Right lobe of liver (tissue), 6 donors: Measurements from ENCODE around the gene GRAP2. TPM values are rescaled to one million over a fixed set of nuclear protein-coding genes. Genes with fewer than 3 reads are reported as not detected.

Source experiments
- ATAC-seq, 4 donors: fragments of 200-7000 bp; cut with Tn5 transposase; one replicate each; pipeline ENCODE4 v1.9.1; 2020; ENCODE audit warnings: mild to moderate bottlenecking in 4 of 4, moderate library complexity in 4 of 4
- DNase-seq, 3 donors: peaks; one replicate each; pipeline ENCODE4 v3.0.0-alpha.2; 2020
- H3K27ac ChIP-seq, 3 donors: fragments of 200-600 bp; one replicate each; pipeline ENCODE4 v1.8.0; 2022
- H3K27me3 ChIP-seq, 2 donors: fragments of 200-600 bp; one replicate each; pipeline ENCODE4 v1.8.0; 2022
- H3K36me3 ChIP-seq, 4 donors: fragments of 200-600 bp; sonication (generic) in 1 of 4; one replicate each; pipeline versions ENCODE4 v1.5.1 to v1.8.0; 2017 to 2022; ENCODE audit warnings: control low read depth in 1 of 4
- H3K4me1 ChIP-seq, 4 donors: fragments of 200-600 bp; sonication (generic) in 1 of 4; one replicate each; pipeline versions ENCODE4 v1.5.1 to v1.8.0; 2017 to 2022; ENCODE audit warnings: control low read depth in 1 of 4
- H3K4me3 ChIP-seq, 3 donors: fragments of 200-600 bp; one replicate each; pipeline ENCODE4 v1.8.0; 2022
- H3K9me3 ChIP-seq, 4 donors: fragments of 200-600 bp; sonication (generic) in 1 of 4; one replicate each; pipeline versions ENCODE4 v1.5.1 to v1.8.0; 2017 to 2022; ENCODE audit warnings: control low read depth in 1 of 4
- POLR2A ChIP-seq: fragments of 450-650 bp; IDR thresholded peaks from one replicate; pipeline ENCODE4 v1.6.1; 2017; ENCODE audit warnings: antibody characterized with exemption, mild to moderate bottlenecking
- WGBS: methylation state at CpG from one replicate; pipeline ENCODE4 v1.1.6; 2018; ENCODE audit warnings: low coverage, low lambda C conversion rate; ENCODE audit not compliant: insufficient coverage; ENCODE audit errors: missing lambda C conversion rate; 5-methylcytosine and 5-hydroxymethylcytosine counted together
- intact Hi-C, 2 donors: fragments of 100-400 bp; cut with DNase I; formaldehyde crosslinking; loops; one replicate each; pipeline versions ENCODE4 v1.11.2 to v1.14.1; 2022
- total RNA-seq, 6 experiments: library from RNA; depleted of rRNA in 2 of 6; stranded (reverse); fragments of >200 nt in 2 of 6; fragmentation: NEBNext Ultra II Directional in 3 of 6; extraction: Animal tissue kit (Norgen Biotek cat#: 25700) in 3 of 6; gene quantifications; one replicate each; pipeline versions ENCODE4 v1.1.0 to v1.2.4, GENCODE V29; 2016 to 2023
- TF ChIP-seq, protein P1 (sequence below), 4 donors: fragments of 200-600 bp in 3 of 4; fragments of 450-650 bp in 1 of 4; IDR thresholded peaks; one replicate each; pipeline versions ENCODE4 v1.5.1 to v1.8.0; 2016 to 2022; ENCODE audit warnings: antibody characterized with exemption in 4 of 4, mild to moderate bottlenecking in 2 of 4
- donor health status: DM: no; HTN: yes; CAD: no.
- donor health status: DM: no; HTN: no; CAD: no.
- donor health status: DM: no; HTN: no; CAD: no.
- donor health status: DM: no; HTN: yes; CAD: no.
- donor health status: DM: no; HTN: yes; CAD: no.

The GRAP2 gene
- total RNA-seq, 6 experiments from 2014 or later: 0.46 to 1.7 (median 0.74) TPM

DNA sequence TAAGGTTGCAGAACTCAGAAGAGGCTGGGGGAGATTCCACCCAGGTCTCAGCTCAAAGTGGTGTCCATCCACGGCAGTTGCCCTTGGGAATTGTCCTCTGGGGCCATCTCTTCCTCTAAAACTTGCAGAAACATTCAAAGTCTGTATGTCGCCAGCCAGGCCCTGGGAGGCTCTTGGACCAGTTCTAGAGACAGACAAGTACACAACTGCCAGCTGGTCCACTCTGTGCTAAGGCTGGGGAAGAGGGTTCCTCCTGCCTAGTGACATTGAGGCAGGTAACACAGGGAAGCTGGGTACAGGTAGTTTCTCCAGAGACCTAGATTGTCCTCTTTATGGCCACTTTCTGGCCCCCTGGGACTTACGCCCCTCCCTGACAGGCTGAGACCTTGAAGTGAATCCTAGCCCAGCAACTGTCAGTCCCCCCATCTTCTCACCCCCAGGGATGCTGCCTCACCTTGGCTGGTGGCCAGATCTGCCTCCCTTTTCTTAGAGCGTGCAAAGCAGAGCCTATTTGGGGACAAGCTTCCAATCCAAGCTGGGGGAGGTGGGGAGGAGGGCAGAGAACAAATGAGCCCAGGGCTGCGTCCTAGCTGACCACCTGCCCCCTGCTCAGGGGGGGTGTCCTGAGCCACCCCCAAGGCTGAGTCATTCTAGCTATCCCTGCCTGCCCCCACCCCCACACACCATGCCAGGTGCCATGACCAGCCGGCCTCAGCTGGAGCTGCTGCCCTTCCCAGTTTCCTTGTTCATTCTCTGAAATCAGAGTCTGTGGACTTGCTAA is 102.2 kb downstream of the GRAP2 start:
- no peaks in the 10 kb centered on the region for H3K27me3 ChIP-seq
- H3K4me1 ChIP-seq: peaks cover 0 to 21% (median 7%) of the 10 kb centered on the region in 4 donors
- DNase-seq (no peak), ATAC-seq (no peak)
- H3K4me3 ChIP-seq: no peak overlapping the region
- WGBS: 79% methylated on average over 2 of the region's 6 CpGs
- H3K27ac ChIP-seq: no peak overlapping the region
- no peak for TF ChIP-seq POLR2A
- TF ChIP-seq, protein P1, sequence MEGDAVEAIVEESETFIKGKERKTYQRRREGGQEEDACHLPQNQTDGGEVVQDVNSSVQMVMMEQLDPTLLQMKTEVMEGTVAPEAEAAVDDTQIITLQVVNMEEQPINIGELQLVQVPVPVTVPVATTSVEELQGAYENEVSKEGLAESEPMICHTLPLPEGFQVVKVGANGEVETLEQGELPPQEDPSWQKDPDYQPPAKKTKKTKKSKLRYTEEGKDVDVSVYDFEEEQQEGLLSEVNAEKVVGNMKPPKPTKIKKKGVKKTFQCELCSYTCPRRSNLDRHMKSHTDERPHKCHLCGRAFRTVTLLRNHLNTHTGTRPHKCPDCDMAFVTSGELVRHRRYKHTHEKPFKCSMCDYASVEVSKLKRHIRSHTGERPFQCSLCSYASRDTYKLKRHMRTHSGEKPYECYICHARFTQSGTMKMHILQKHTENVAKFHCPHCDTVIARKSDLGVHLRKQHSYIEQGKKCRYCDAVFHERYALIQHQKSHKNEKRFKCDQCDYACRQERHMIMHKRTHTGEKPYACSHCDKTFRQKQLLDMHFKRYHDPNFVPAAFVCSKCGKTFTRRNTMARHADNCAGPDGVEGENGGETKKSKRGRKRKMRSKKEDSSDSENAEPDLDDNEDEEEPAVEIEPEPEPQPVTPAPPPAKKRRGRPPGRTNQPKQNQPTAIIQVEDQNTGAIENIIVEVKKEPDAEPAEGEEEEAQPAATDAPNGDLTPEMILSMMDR (IDR thresholded peaks at IDR 0.05): no peak
- no peaks in the 10 kb centered on the region for H3K9me3 ChIP-seq
- intact Hi-C loops: no loop called here
- H3K36me3 ChIP-seq: no peaks in the 10 kb centered on the region

DNA sequence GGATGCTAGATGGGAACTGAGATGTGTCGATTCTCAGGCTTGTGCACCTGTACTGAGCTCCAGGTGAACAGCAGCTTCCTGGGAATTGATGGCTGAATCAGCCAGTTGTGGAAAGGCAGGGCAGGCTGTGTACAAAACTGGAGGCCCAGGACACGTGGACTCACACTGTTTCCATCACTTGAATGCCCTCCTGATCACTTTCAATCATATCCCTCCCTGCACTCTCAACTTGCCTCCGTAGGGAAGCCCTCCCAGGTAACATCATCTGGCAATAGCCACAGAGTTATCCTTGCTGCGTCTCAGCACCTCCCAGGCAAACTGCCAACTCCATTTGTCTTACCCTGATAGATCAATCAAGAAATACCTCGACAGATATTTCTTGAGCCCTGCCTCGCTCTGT is 104.0 kb downstream of the GRAP2 start:
- H3K36me3 ChIP-seq: no peaks in the 10 kb centered on the region
- H3K27ac ChIP-seq: no peak overlapping the region
- DNase-seq (no peak), ATAC-seq (no peak)
- no peak overlapping the region for H3K4me3 ChIP-seq
- intact Hi-C loops: no loop called here
- H3K4me1 ChIP-seq: peaks cover 0 to 4% (median 0%) of the 10 kb centered on the region in 4 donors
- TF ChIP-seq POLR2A: no peak
- TF ChIP-seq, protein P1 (IDR thresholded peaks at IDR 0.05): no peak
- H3K27me3 ChIP-seq: no peaks in the 10 kb centered on the region
- no peaks in the 10 kb centered on the region for H3K9me3 ChIP-seq
- whole genome bisulfite sequencing: 77% methylated on average over 5 of the region's 6 CpGs

DNA sequence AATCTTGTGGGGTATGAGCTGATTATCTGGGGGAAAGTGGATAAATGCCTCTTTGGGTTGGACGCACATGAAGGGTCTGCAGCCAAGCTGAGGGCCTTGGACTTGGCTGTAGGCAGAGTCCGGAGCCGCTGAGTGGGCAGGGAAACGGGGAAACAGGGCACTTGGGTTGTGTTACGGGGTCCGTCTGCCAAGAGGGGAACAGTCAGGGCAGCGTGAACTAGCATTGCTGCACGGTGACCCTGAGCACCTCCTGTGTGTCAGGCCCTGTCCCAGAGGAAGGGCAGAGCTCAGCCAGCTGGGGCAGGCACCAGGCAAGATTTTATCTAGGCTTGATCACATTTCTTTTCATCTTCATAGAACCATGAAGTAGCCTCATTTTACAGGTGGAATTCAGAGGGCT is 105.8 kb downstream of the GRAP2 start:
- H3K36me3 ChIP-seq: no peaks in the 10 kb centered on the region
- DNase-seq (no peak), ATAC-seq (no peak)
- no peaks in the 10 kb centered on the region for H3K4me1 ChIP-seq
- H3K27ac ChIP-seq: no peak overlapping the region
- H3K27me3 ChIP-seq: no peaks in the 10 kb centered on the region
- intact Hi-C loops: no loop called here
- H3K4me3 ChIP-seq: no peak overlapping the region
- WGBS: 83% methylated on average over 1 of the region's 8 CpGs
- no peaks in the 10 kb centered on the region for H3K9me3 ChIP-seq
- TF ChIP-seq POLR2A: no peak
- TF ChIP-seq, protein P1 (IDR thresholded peaks at IDR 0.05): no peak

DNA sequence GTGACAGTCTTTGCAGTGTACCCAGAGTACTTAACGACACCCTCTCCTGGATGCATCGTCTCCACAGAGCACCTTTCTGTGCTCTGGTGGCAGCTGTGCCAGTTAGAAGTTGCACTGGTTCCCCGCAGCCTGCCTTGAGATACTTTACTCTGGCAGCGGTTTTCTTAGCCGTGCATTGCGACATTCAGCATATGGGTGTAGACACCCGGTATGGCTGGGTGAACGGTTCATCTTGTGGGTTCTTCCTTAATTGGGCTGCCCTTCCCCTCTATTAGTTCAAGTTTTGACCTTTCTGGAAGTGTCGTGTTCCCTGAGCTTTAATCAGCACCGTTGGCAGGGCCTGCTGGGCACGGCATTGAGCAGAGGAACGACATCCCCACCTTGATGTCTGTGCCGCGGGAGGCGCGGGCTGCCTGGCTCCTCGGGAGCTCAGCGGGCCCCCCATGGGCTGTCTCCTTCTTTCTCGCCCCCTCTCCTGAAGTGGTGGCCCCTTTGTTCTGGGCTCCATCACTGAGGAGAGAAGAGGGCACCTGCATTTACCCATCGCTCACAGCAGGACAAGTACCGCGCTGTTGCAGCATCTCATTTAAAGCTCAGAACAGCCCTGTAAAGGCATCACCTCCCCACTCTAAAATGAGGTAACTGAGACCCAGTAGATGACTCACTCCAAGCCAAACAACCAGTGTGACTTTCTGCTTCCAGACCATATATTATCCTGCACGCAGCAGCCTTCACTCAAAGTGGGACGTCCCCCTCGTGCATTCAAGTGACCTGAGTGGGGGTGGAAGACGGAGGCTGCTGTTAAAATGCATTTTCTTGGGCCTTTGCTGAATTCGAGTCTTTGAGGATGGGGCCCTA is 107.2 kb downstream of the GRAP2 start:
- ATAC-seq (peak in 3 of 4 donors; percentile 7 to 29 (median 28)), DNase-seq (no peak)
- intact Hi-C loops: no loop called here
- Histone ChIP-seq H3K36me3 (no peaks in the 10 kb centered on the region), H3K9me3 (no peaks in the 10 kb centered on the region), H3K4me3 (no peak overlapping the region), H3K4me1 (no peaks in the 10 kb centered on the region), H3K27me3 (no peaks in the 10 kb centered on the region), H3K27ac (no peak overlapping the region)
- TF ChIP-seq, protein P1 (IDR thresholded peaks at IDR 0.05): no peak
- TF ChIP-seq POLR2A: no peak
- 60% methylated on average over 7 of the region's 27 CpGs for WGBS
